RWPE1 (cell line): ENCODE results near the gene ZNF316.

Experiments used
- CTCF ChIA-PET: fragments of 350-600 bp; sonication (Branson Sonifier 250); formaldehyde crosslinking; extraction: SDS; loops from one replicate; lab custom pipeline; 2021; lab: Yijun Ruan, JAX
- POLR2A ChIA-PET: fragments of 400-600 bp; formaldehyde crosslinking; extraction: SDS; loops from one replicate; lab custom pipeline; 2020; ENCODE audit warnings: antibody characterized with exemption; ENCODE audit not compliant: low non-redundant PET; lab: Yijun Ruan, JAX
- DNase-seq: peaks from one replicate; pipeline ENCODE4 v3.0.0; 2012; ENCODE audit warnings: low spot score
- H3K27ac ChIP-seq: fragments of 450-650 bp; 2 replicates; pipeline ENCODE4 v1.5.1; 2017
- CTCF ChIP-seq: fragments of 450-650 bp; conservative IDR thresholded peaks from 2 replicates; pipeline ENCODE4 v1.5.1; 2017; ENCODE audit warnings: low read depth, mild to moderate bottlenecking

ZNF316 gene

GRCh38 chr7:6636741-6637543 lies at the start of gene ZNF316:
Gene ZNF316, plus strand, starts transcription at chr7:6637318. Its CDS starts 5,092 bp downstream, at chr7:6642410.
- ChIA-PET POLR2A (no interaction called here), CTCF (no interaction called here)
- H3K27ac ChIP-seq = peak within 1 kb of the TSS; percentile 74
- TF ChIP-seq CTCF = no peak
- DNase-seq = peak; percentile 76

DNA sequence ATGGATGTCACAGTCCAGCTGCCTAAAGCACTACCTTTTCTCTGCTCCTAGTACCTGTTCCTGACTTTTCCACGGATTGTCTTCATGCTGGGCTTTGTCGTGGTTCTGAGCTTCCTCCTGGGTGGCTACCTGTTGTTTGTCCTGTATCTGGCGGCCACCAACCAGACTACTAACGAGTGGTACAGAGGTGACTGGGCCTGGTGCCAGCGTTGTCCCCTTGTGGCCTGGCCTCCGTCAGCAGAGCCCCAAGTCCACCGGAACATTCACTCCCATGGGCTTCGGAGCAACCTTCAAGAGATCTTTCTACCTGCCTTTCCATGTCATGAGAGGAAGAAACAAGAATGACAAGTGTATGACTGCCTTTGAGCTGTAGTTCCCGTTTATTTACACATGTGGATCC lies 48.6 kb upstream of the ZNF316 start:
- peak overlapping the region; percentile 14; the same call in 1 of the 2 replicates for H3K27ac ChIP-seq
- POLR2A ChIA-PET = no interaction called here
- no peak for TF ChIP-seq CTCF
- no peak for DNase-seq
- CTCF ChIA-PET = no interaction called here

DNA sequence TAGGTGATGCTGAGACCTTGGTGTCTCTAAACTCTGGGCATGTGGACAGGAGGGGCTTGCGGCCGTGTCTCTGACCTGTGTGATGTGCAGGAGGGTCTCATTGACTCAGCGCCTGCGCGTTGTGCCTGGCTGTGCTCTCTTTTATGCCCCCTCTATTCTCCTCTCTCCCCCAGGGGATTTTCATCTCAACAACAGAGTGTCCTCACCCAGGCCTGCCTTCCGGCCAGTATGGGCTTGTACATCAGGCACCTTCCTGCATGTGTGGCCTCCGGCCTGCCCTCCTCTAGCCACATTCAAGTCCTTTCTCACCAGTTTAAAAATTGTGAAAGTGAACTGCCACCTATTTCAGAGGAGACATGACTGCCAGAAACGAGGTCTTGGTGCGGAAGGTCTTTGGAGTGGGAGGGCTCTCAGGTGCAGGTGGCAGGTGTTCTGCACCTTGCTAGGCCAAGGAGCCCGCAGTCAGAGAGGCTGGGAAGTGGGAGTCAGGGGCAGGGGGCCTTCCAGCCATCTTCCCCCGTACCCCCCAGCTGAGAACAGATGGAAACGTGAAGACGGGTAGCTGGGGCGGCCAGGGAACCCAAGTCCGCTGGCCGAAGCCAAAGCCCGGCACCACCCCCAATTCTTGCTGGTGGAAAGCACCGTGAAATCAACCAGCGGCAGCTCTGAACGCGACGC lies 47.8 kb upstream of the ZNF316 start:
- CTCF ChIA-PET = interaction anchor here (1.7 kb wide), 2 partner anchors 9 to 12 kb away, joined by 8 to 12 read pairs; partner anchors contain the start of gene ZDHHC4
- no peak for DNase-seq
- H3K27ac ChIP-seq = peak overlapping the region; percentile 84

DNA sequence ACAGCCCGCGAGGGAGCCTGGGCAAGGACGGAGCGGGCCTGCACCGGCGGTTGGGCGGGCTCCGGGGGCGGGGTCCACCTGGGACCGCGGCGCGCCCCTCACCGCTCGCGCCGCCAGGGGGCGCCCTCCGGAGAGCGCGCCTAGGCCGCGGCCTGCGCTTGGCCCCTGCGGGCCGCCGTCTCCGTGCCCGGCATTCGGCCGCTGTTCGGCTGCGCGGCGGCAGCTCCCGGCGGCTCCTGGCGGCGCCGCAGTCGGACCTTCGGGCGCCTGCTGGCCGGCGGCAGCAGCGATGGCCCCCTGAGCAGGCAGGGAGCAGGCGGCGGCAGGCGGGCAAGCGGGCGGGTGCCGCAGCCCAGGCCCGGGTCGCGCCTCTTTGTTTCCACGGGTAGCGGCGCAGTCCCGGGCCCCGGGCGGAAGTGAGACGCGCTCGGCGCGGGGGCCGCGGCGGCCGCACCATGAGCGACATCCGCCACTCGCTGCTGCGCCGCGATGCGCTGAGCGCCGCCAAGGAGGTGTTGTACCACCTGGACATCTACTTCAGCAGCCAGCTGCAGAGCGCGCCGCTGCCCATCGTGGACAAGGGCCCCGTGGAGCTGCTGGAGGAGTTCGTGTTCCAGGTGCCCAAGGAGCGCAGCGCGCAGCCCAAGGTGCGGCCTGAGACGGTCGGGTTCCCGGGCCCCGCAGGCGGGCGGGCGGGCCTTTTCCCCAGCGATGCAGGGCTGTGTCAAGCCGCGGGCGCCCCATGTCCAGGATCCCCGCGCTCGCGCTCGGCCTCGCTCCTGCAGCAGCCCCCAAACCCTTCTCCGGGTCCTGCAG lies 47.1 kb upstream of the ZNF316 start, which contains the start of gene INTS15:
TSS of gene INTS15 (plus strand) at position 193 of the 816 bp plus-strand sequence. CDS start at position 456, 263 bp downstream.
- peak; percentile 84 for DNase-seq
- peak; percentile 95 for TF ChIP-seq CTCF
- ChIA-PET CTCF (interaction anchor here (0.5 to 1.7 kb wide), 7 partner anchors 9 to 1534 kb away, joined by 3 to 12 read pairs (median 6); partner anchors contain the start of gene ZDHHC4), POLR2A (interaction anchor here (0.9 to 1.0 kb wide), 2 partner anchors 10 to 42 kb away, joined by 3 to 4 read pairs; no protein-coding TSS in a partner anchor)
- H3K27ac ChIP-seq = peak within 1 kb of the TSS; percentile 84

More for the DNA sequence above, 47.8 kb upstream of the ZNF316 start:
- POLR2A ChIA-PET = interaction anchor here (0.9 kb wide), 1 partner anchor 43 kb away, joined by 3 read pairs; no protein-coding TSS in a partner anchor
- no peak for TF ChIP-seq CTCF

DNA sequence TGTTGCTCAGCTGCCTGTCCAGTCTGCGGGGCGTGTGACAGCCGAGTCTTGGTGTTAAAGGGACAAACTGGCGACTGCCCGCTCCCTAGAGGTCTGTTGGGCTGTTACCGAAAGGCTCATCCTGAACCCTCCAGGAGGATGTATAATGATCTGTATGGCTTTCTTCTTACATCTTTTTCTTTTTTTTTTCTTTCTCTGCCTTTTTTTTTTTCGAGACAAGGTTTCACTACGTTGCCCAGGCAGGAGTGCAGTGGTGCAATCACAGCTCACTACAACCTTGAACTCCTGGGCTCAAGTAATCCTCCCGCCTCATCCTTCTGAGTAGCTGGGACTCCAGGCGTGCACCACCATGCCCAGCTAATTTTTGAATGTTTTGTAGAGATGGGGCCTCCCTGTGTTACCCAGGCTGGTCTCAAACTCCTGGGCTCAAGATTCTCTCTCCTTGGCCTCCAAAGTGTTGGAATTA lies 46.4 kb upstream of the ZNF316 start:
- peak overlapping the region; percentile 84 for H3K27ac ChIP-seq
- ChIA-PET CTCF (interaction anchor here (0.5 to 1.7 kb wide), 5 partner anchors 10 to 1170 kb away, joined by 3 to 12 read pairs (median 6); partner anchors contain the start of gene ZDHHC4), POLR2A (interaction anchor here (1.0 kb wide), 1 partner anchor 9 kb away, joined by 4 read pairs; no protein-coding TSS in a partner anchor)
- no peak for DNase-seq
- no peak for TF ChIP-seq CTCF
